Endometrial microvascular endothelial cells (primary cell): ENCODE results near the gene SH3TC1. TPM values are rescaled to one million over a fixed set of nuclear protein-coding genes. Genes with fewer than 3 reads are reported as not detected.

ENCODE experiments used
- in situ Hi-C: cut with HindIII; loops from 2 replicates; pipeline ENCODE4 v1.10.0; 2017; ENCODE audit warnings: low sequenced_read_pairs, low pct_unique_long_range_greater_than_20kb; ENCODE audit errors: inconsistent ontology term
- total RNA-seq: library from RNA; depleted of rRNA; stranded (reverse); fragments of >200 nt; gene quantifications from one replicate; pipeline ENCODE4 v1.2.3, GENCODE V29; 2015; ENCODE audit errors: inconsistent ontology term

SH3TC1 gene
- total RNA-seq, 1 donor from 2014 or later: 61.9 TPM

GRCh38 chr4:8266508-8266907 is 67.4 kb downstream of the SH3TC1 start:
- in situ Hi-C loops: no loop called here

GRCh38 chr4:8267077-8267476 is 68.0 kb downstream of the SH3TC1 start:
- in situ Hi-C loops: no loop called here

GRCh38 chr4:8268211-8268610 is 69.1 kb downstream of the SH3TC1 start:
- in situ Hi-C loops: no loop called here

- in situ Hi-C loops: no loop called here
Observed at GRCh38 chr4:8268901-8269534, 69.9 kb downstream of the SH3TC1 start.

GRCh38 chr4:8269535-8270417 is 70.7 kb downstream of the SH3TC1 start, which contains the start of gene HTRA3:
Gene HTRA3, plus strand, starts transcription at chr4:8269754. Its CDS starts 215 bp downstream, at chr4:8269969.
- in situ Hi-C loops: no loop called here

- in situ Hi-C loops: no loop called here
Observed at GRCh38 chr4:8270418-8270771, 71.3 kb downstream of the SH3TC1 start.

- in situ Hi-C loops: no loop called here
Observed at GRCh38 chr4:8270912-8271815, 72.1 kb downstream of the SH3TC1 start.

GRCh38 chr4:8271821-8272220 is 72.7 kb downstream of the SH3TC1 start:
- in situ Hi-C loops: no loop called here

GRCh38 chr4:8272472-8273428 is 73.7 kb downstream of the SH3TC1 start:
- in situ Hi-C loops: no loop called here

GRCh38 chr4:8273450-8273849 is 74.4 kb downstream of the SH3TC1 start:
- in situ Hi-C loops: no loop called here

GRCh38 chr4:8274066-8274652 is 75.1 kb downstream of the SH3TC1 start:
- in situ Hi-C loops: no loop called here

- in situ Hi-C loops: no loop called here
Observed at GRCh38 chr4:8274765-8275547, 75.9 kb downstream of the SH3TC1 start.

- in situ Hi-C loops: no loop called here
Observed at GRCh38 chr4:8275548-8275910, 76.4 kb downstream of the SH3TC1 start.

GRCh38 chr4:8276358-8277240 is 77.5 kb downstream of the SH3TC1 start:
- in situ Hi-C loops: no loop called here

GRCh38 chr4:8277356-8278008 is 78.4 kb downstream of the SH3TC1 start:
- in situ Hi-C loops: no loop called here

- in situ Hi-C loops: no loop called here
Observed at GRCh38 chr4:8278009-8278395, 78.9 kb downstream of the SH3TC1 start.
